Measurements from ENCODE around the gene ITGA1.

The ITGA1 gene

GRCh38 chr5:52886206-52886605, 98.5 kb downstream of the ITGA1 start:
- Histone ChIP-seq H3K27me3 (ENCODE audit: insufficient read depth, poor library complexity, severe bottlenecking) (no peaks in the 10 kb centered on the region), H3K27ac (replicated peaks) (no peak overlapping the region), H3K4me3 (replicated peaks; ENCODE audit: insufficient read depth, low read length) (no peak overlapping the region)
- no peak for DNase-seq (ENCODE audit: low read depth in 1 of 2, low spot score in 1 of 2)
- no peak for TF ChIP-seq SPI1 (IDR thresholded peaks at IDR 0.05; ENCODE audit: borderline replicate concordance, low read depth)
- no peak for TF ChIP-seq REST (IDR thresholded peaks at IDR 0.05; ENCODE audit: insufficient replicate concordance, low read depth)
- TF ChIP-seq POLR2AphosphoS5 (IDR thresholded peaks at IDR 0.05; ENCODE audit: low read depth), result no peak
- TF ChIP-seq GABPA (IDR thresholded peaks at IDR 0.05; ENCODE audit: low read depth), result no peak
- TF ChIP-seq CTCF (IDR thresholded peaks at IDR 0.05; ENCODE audit: insufficient read depth, low read length), result no peak

GRCh38 chr5:52887066-52887465, 99.3 kb downstream of the ITGA1 start:
- Histone ChIP-seq H3K27ac (replicated peaks) (no peak overlapping the region), H3K27me3 (ENCODE audit: insufficient read depth, poor library complexity, severe bottlenecking) (peaks cover under 1% of the 10 kb centered on the region), H3K4me3 (replicated peaks; ENCODE audit: insufficient read depth, low read length) (no peak overlapping the region)
- no peak for DNase-seq (ENCODE audit: low read depth in 1 of 2, low spot score in 1 of 2)
- TF ChIP-seq CTCF (IDR thresholded peaks at IDR 0.05; ENCODE audit: insufficient read depth, low read length) (no peak), REST (IDR thresholded peaks at IDR 0.05; ENCODE audit: insufficient replicate concordance, low read depth) (no peak), SPI1 (IDR thresholded peaks at IDR 0.05; ENCODE audit: borderline replicate concordance, low read depth) (no peak), GABPA (IDR thresholded peaks at IDR 0.05; ENCODE audit: low read depth) (no peak), POLR2AphosphoS5 (IDR thresholded peaks at IDR 0.05; ENCODE audit: low read depth) (no peak)

- no peak overlapping the region for H3K27ac ChIP-seq (replicated peaks)
- DNase-seq (ENCODE audit: low read depth in 1 of 2, low spot score in 1 of 2), result no peak
- H3K4me3 ChIP-seq (replicated peaks; ENCODE audit: insufficient read depth, low read length), result no peak overlapping the region
- TF ChIP-seq POLR2AphosphoS5 (IDR thresholded peaks at IDR 0.05; ENCODE audit: low read depth), result no peak
- TF ChIP-seq REST (IDR thresholded peaks at IDR 0.05; ENCODE audit: insufficient replicate concordance, low read depth), result no peak
- TF ChIP-seq SPI1 (IDR thresholded peaks at IDR 0.05; ENCODE audit: borderline replicate concordance, low read depth), result no peak
- TF ChIP-seq GABPA (IDR thresholded peaks at IDR 0.05; ENCODE audit: low read depth), result no peak
- no peak for TF ChIP-seq CTCF (IDR thresholded peaks at IDR 0.05; ENCODE audit: insufficient read depth, low read length)
- peaks cover 3% of the 10 kb centered on the region for H3K27me3 ChIP-seq (ENCODE audit: insufficient read depth, poor library complexity, severe bottlenecking)
Observed at GRCh38 chr5:52888363-52888762, 100.6 kb downstream of the ITGA1 start.
